ENCODE measurements around the gene SLC19A1.

DNA sequence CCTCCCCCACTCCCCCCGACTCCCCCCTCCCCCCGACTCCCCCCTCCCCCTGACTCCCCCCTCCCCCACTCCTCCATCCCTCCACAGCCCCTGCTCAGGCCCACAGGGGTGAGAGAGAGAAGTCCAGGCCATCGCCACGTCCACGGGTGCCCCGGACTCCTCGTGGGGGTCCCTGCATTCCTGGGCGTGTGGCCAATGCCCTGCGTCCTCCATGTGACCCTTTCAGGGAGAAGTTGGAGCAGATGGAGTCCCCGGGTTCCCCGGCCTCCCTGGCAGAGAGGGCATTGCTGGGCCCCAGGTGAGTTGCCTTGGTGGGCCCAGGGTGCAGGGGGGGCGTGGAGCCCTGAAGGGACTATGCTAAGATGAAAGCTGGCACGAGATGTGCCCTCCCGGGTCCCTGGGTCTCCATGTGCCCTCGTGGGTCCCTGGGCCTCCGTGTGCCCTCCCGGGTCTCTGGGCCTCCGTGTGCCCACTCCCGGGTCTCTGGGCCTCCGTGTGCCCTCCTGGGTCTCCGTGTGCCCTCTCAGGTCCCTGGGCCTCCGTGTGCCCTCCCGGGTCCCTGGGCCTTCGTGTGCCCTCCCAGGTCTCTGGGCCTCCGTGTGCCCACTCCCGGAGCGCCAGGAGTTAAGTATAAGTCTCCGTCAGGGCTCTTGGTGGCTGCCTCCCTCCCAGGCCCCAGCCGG is 52.0 kb downstream of the SLC19A1 start:
- no peak for TF ChIP-seq POLR2A (IDR thresholded peaks at IDR 0.05)
- TF ChIP-seq, protein P1, sequence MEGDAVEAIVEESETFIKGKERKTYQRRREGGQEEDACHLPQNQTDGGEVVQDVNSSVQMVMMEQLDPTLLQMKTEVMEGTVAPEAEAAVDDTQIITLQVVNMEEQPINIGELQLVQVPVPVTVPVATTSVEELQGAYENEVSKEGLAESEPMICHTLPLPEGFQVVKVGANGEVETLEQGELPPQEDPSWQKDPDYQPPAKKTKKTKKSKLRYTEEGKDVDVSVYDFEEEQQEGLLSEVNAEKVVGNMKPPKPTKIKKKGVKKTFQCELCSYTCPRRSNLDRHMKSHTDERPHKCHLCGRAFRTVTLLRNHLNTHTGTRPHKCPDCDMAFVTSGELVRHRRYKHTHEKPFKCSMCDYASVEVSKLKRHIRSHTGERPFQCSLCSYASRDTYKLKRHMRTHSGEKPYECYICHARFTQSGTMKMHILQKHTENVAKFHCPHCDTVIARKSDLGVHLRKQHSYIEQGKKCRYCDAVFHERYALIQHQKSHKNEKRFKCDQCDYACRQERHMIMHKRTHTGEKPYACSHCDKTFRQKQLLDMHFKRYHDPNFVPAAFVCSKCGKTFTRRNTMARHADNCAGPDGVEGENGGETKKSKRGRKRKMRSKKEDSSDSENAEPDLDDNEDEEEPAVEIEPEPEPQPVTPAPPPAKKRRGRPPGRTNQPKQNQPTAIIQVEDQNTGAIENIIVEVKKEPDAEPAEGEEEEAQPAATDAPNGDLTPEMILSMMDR (IDR thresholded peaks at IDR 0.05 in 4 of 5, conservative IDR thresholded peaks at IDR 0.05 in 1 of 5) = no peak
